Measurements from ENCODE around the gene BICC1. TPM values are rescaled to one million over a fixed set of nuclear protein-coding genes. Genes with fewer than 3 reads are reported as not detected.

Gene BICC1
- total and polyA plus RNA-seq, 2 experiments from 2014 or later: 6.4 to 13.2 TPM

GRCh38 chr10:58715061-58715460 is 202.4 kb downstream of the BICC1 start:
- no peak overlapping the region for H3K4me3 ChIP-seq
- H3K27me3 ChIP-seq: no peaks in the 10 kb centered on the region
- no peak for TF ChIP-seq CTCF (IDR thresholded peaks at IDR 0.05; ENCODE audit: low read depth, low read length)
- no peaks in the 10 kb centered on the region for H3K36me3 ChIP-seq
- H3K4me1 ChIP-seq (ENCODE audit: low read depth): peaks cover 7% of the 10 kb centered on the region
- peak in 1 of 2 donors; percentile 65 for DNase-seq (ENCODE audit: low read depth in 1 of 2, low spot score in 1 of 2)
- H3K27ac ChIP-seq: no peak overlapping the region
- no peaks in the 10 kb centered on the region for H3K9me3 ChIP-seq (ENCODE audit: low read depth)

DNA sequence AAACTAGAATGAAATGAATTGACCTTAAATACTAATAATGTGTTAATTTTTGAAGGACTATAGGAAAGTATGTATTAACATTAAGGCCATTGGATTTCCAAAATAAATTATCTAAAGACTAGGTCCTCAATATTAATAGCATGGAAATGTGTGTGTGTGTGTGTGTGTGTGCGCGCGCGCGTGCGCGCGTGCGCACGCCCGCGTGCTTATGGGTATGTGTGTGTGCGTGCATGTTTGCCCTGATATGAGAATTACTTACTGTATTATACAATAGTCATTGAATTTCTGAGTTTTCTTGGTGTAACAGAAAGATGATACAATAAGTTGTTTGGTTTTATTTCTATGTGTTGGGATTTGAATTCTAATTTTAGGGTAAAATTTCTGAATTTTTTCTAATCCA is 205.9 kb downstream of the BICC1 start:
- no peaks in the 10 kb centered on the region for H3K27me3 ChIP-seq
- H3K4me3 ChIP-seq: no peak overlapping the region
- TF ChIP-seq CTCF (IDR thresholded peaks at IDR 0.05; ENCODE audit: low read depth, low read length): no peak
- H3K36me3 ChIP-seq: no peaks in the 10 kb centered on the region
- H3K4me1 ChIP-seq (ENCODE audit: low read depth): peaks cover 8% of the 10 kb centered on the region
- H3K9me3 ChIP-seq (ENCODE audit: low read depth): no peaks in the 10 kb centered on the region
- DNase-seq (ENCODE audit: low read depth in 1 of 2, low spot score in 1 of 2): no peak
- H3K27ac ChIP-seq: no peak overlapping the region

DNA sequence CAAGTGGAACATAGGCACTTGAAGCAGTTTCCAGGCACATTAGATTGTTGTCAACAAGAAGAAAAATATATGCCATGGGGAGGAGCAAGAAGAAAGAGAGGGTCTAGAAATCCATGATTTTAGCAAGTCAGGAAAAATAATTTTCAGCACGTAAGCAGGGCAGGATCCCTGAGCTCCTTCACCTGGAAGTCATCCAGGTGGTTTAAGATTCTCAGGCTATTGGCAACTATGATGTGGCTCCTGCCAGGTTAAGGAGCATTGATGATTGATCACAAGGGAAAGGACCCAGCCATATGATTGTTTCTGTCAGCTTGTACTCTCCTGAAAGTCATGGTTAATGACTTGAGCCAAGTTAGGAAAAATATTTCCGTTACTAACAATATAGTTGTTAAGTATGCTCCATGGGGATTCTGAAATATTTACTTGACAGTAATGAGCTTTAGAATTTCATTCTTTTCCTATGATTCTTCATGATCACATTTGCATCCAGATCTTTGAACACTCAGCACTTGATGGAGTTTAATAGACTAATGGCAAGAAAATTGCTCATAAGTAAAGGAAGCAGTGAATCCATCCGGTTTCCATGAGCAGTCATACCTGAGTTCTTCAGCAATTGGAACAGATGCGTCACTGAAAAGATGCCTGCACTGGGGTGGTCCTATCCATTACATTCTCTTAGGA is 209.1 kb downstream of the BICC1 start:
- Histone ChIP-seq H3K4me1 (ENCODE audit: low read depth) (peaks cover 8% of the 10 kb centered on the region), H3K9me3 (ENCODE audit: low read depth) (no peaks in the 10 kb centered on the region), H3K27ac (no peak overlapping the region), H3K27me3 (no peaks in the 10 kb centered on the region), H3K4me3 (no peak overlapping the region), H3K36me3 (no peaks in the 10 kb centered on the region)
- no peak for DNase-seq (ENCODE audit: low read depth in 1 of 2, low spot score in 1 of 2)
- TF ChIP-seq CTCF (IDR thresholded peaks at IDR 0.05; ENCODE audit: low read depth, low read length): no peak

- DNase-seq (ENCODE audit: low read depth in 1 of 2, low spot score in 1 of 2): no peak
- H3K4me1 ChIP-seq (ENCODE audit: low read depth): peaks cover 8% of the 10 kb centered on the region
- no peak overlapping the region for H3K4me3 ChIP-seq
- no peaks in the 10 kb centered on the region for H3K36me3 ChIP-seq
- H3K27me3 ChIP-seq: no peaks in the 10 kb centered on the region
- H3K27ac ChIP-seq: no peak overlapping the region
- no peak for TF ChIP-seq CTCF (IDR thresholded peaks at IDR 0.05; ENCODE audit: low read depth, low read length)
- no peaks in the 10 kb centered on the region for H3K9me3 ChIP-seq (ENCODE audit: low read depth)
Measured at GRCh38 chr10:58723186-58723585, 210.5 kb downstream of the BICC1 start.

- H3K4me3 ChIP-seq: no peak overlapping the region
- H3K27me3 ChIP-seq: no peaks in the 10 kb centered on the region
- peaks cover 8% of the 10 kb centered on the region for H3K4me1 ChIP-seq (ENCODE audit: low read depth)
- no peak for TF ChIP-seq CTCF (IDR thresholded peaks at IDR 0.05; ENCODE audit: low read depth, low read length)
- H3K9me3 ChIP-seq (ENCODE audit: low read depth): no peaks in the 10 kb centered on the region
- peak in 1 of 2 donors; percentile 28 for DNase-seq (ENCODE audit: low read depth in 1 of 2, low spot score in 1 of 2)
- no peaks in the 10 kb centered on the region for H3K36me3 ChIP-seq
- H3K27ac ChIP-seq: no peak overlapping the region
Measured at GRCh38 chr10:58723966-58724365, 211.3 kb downstream of the BICC1 start.
